K562 (cell line): Measurements from ENCODE around the gene HYAL1. TPM values are rescaled to one million over a fixed set of nuclear protein-coding genes. Genes with fewer than 3 reads are reported as not detected.
A peak's percentile ranks its signal among the peaks of the same experiment; 100 is the strongest.

Experiments used
- BCOR ChIP-seq: fragments of 450-650 bp; IDR thresholded peaks from 2 replicates; pipeline ENCODE4 v1.6.1; 2016
- ELF1 ChIP-seq: fragments of 200-800 bp; sonication (Bioruptor generic); IDR thresholded peaks from 2 replicates; pipeline ENCODE4 v1.6.1; 2016; ENCODE audit warnings: missing genetic modification characterization, missing compliant biosample characterization
- GATAD2A ChIP-seq: fragments of 450-650 bp; IDR thresholded peaks from 2 replicates; pipeline ENCODE4 v1.6.1; 2017
- IFI16 ChIP-seq: fragments of 250-450 bp; sonication (Bioruptor Pico); IDR thresholded peaks from 2 replicates; pipeline ENCODE4 v2.1.2; 2022; ENCODE audit warnings: mild to moderate bottlenecking, inconsistent platforms
- NFIC ChIP-seq: fragments of 450-650 bp; IDR thresholded peaks from 2 replicates; pipeline ENCODE4 v1.6.1; 2017; ENCODE audit warnings: mild to moderate bottlenecking, inconsistent platforms
- OTX1 ChIP-seq: fragments of 450-650 bp; formaldehyde crosslinking; IDR thresholded peaks from 2 replicates; pipeline ENCODE4 v1.4.0; 2022; ENCODE audit warnings: mild to moderate bottlenecking
- RBM25 ChIP-seq: fragments of 200-400 bp; formaldehyde crosslinking; IDR thresholded peaks from 2 replicates; pipeline ENCODE4 v1.6.1; 2018; ENCODE audit warnings: low read length, low read depth, moderate library complexity; ENCODE audit not compliant: severe bottlenecking
- SP2 ChIP-seq: IDR thresholded peaks from 2 replicates; pipeline ENCODE4 v1.6.1; 2011; ENCODE audit warnings: mild to moderate bottlenecking, low read depth, low read length, moderate library complexity; ENCODE audit not compliant: poor library complexity, severe bottlenecking; ENCODE audit errors: extremely low read depth
- TCF3 ChIP-seq: sonication (generic); formaldehyde crosslinking; IDR thresholded peaks from 2 replicates; pipeline ENCODE4 v1.4.0; 2020; ENCODE audit warnings: mild to moderate bottlenecking, missing genetic modification reagents
- TEAD1 ChIP-seq, 2 experiments: fragments of 450-650 bp in 1 of 2; sonication (generic) in 1 of 2; formaldehyde crosslinking; IDR thresholded peaks; 2 replicates each; pipeline versions ENCODE4 v1.4.0 to v1.8.0; 2020 to 2022; ENCODE audit warnings: mild to moderate bottlenecking in 2 of 2, missing genetic modification reagents in 1 of 2
- THRAP3 ChIP-seq: fragments of 450-650 bp; IDR thresholded peaks from 2 replicates; pipeline ENCODE4 v1.6.1; 2016; ENCODE audit warnings: mild to moderate bottlenecking, inconsistent platforms, borderline replicate concordance
- YBX1 ChIP-seq: fragments of 450-650 bp; IDR thresholded peaks from 2 replicates; pipeline ENCODE4 v1.7.1; 2016; ENCODE audit warnings: mild to moderate bottlenecking
- ZNF146 ChIP-seq: IDR thresholded peaks from one replicate; pipeline ENCODE4 v1.6.1; 2018; ENCODE audit warnings: missing compliant biosample characterization; ENCODE audit not compliant: unreplicated experiment
- polyA plus RNA-seq, 8 experiments: library from polyadenylated mRNA; depleted of rRNA in 4 of 8; stranded (reverse) in 5 of 8; unstranded in 3 of 8; fragments of >200 nt; fragmentation: Nextera tagmentation in 2 of 8; fragmentation: Illumina TruSeq in 1 of 8; extraction: Ambion mirVana in 2 of 8; extraction: Trizol in 1 of 8; gene quantifications; 2 replicates each; pipeline versions ENCODE4 v1.2.1 to v1.2.3, GENCODE V29; 2011 to 2014; ENCODE audit warnings: inconsistent platforms in 1 of 8, missing spikeins in 1 of 8
- total RNA-seq, 7 experiments: library from RNA; depleted of rRNA in 6 of 7; stranded (reverse); fragments of >200 nt in 6 of 7; fragmentation: Illumina TruSeq in 2 of 7; extraction: Trizol in 2 of 7; gene quantifications; 2 replicates each; pipeline versions ENCODE4 v1.2.1 to v1.2.3, GENCODE V29; 2011 to 2021; ENCODE audit warnings: low replicate concordance in 1 of 7
- TF ChIP-seq, protein P1 (sequence below): fragments of 250-450 bp; sonication (Bioruptor Pico); IDR thresholded peaks from 2 replicates; pipeline ENCODE4 v1.4.0; 2020
- TF ChIP-seq, protein P2 (sequence below), 2 experiments: fragments of 150-350 bp in 1 of 2; IDR thresholded peaks; 2 replicates each; pipeline ENCODE4 v1.6.1; 2012 to 2016; ENCODE audit warnings: low read depth in 2 of 2, low read length in 2 of 2, mild to moderate bottlenecking in 1 of 2, moderate library complexity in 1 of 2
- TF ChIP-seq, protein P3 (sequence below): fragments of 250-450 bp; sonication (Bioruptor Pico); IDR thresholded peaks from 2 replicates; pipeline ENCODE4 v1.8.0; 2022; ENCODE audit warnings: moderate library complexity, mild to moderate bottlenecking, inconsistent platforms
- TF ChIP-seq, protein P4 (sequence below): fragments of 250-450 bp; sonication (Bioruptor Pico); IDR thresholded peaks from 2 replicates; pipeline ENCODE4 v1.5.0; 2022; ENCODE audit warnings: mild to moderate bottlenecking

Gene HYAL1
- total and polyA plus RNA-seq, 9 of the 15 experiments (the other 6 are each of a cell fraction or from before 2014, with no cell fraction given) = 1.4 to 8.5 (median 4.7) TPM

- TF ChIP-seq, protein P1, sequence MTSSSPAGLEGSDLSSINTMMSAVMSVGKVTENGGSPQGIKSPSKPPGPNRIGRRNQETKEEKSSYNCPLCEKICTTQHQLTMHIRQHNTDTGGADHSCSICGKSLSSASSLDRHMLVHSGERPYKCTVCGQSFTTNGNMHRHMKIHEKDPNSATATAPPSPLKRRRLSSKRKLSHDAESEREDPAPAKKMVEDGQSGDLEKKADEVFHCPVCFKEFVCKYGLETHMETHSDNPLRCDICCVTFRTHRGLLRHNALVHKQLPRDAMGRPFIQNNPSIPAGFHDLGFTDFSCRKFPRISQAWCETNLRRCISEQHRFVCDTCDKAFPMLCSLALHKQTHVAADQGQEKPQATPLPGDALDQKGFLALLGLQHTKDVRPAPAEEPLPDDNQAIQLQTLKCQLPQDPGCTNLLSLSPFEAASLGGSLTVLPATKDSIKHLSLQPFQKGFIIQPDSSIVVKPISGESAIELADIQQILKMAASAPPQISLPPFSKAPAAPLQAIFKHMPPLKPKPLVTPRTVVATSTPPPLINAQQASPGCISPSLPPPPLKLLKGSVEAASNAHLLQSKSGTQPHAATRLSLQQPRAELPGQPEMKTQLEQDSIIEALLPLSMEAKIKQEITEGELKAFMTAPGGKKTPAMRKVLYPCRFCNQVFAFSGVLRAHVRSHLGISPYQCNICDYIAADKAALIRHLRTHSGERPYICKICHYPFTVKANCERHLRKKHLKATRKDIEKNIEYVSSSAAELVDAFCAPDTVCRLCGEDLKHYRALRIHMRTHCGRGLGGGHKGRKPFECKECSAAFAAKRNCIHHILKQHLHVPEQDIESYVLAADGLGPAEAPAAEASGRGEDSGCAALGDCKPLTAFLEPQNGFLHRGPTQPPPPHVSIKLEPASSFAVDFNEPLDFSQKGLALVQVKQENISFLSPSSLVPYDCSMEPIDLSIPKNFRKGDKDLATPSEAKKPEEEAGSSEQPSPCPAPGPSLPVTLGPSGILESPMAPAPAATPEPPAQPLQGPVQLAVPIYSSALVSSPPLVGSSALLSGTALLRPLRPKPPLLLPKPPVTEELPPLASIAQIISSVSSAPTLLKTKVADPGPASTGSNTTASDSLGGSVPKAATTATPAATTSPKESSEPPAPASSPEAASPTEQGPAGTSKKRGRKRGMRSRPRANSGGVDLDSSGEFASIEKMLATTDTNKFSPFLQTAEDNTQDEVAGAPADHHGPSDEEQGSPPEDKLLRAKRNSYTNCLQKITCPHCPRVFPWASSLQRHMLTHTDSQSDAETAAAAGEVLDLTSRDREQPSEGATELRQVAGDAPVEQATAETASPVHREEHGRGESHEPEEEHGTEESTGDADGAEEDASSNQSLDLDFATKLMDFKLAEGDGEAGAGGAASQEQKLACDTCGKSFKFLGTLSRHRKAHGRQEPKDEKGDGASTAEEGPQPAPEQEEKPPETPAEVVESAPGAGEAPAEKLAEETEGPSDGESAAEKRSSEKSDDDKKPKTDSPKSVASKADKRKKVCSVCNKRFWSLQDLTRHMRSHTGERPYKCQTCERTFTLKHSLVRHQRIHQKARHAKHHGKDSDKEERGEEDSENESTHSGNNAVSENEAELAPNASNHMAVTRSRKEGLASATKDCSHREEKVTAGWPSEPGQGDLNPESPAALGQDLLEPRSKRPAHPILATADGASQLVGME (CRISPR knock-in tag) = no peak
- TF ChIP-seq RBM25 = peak; percentile 76
- TF ChIP-seq THRAP3 = no peak
- TF ChIP-seq, protein P2, sequence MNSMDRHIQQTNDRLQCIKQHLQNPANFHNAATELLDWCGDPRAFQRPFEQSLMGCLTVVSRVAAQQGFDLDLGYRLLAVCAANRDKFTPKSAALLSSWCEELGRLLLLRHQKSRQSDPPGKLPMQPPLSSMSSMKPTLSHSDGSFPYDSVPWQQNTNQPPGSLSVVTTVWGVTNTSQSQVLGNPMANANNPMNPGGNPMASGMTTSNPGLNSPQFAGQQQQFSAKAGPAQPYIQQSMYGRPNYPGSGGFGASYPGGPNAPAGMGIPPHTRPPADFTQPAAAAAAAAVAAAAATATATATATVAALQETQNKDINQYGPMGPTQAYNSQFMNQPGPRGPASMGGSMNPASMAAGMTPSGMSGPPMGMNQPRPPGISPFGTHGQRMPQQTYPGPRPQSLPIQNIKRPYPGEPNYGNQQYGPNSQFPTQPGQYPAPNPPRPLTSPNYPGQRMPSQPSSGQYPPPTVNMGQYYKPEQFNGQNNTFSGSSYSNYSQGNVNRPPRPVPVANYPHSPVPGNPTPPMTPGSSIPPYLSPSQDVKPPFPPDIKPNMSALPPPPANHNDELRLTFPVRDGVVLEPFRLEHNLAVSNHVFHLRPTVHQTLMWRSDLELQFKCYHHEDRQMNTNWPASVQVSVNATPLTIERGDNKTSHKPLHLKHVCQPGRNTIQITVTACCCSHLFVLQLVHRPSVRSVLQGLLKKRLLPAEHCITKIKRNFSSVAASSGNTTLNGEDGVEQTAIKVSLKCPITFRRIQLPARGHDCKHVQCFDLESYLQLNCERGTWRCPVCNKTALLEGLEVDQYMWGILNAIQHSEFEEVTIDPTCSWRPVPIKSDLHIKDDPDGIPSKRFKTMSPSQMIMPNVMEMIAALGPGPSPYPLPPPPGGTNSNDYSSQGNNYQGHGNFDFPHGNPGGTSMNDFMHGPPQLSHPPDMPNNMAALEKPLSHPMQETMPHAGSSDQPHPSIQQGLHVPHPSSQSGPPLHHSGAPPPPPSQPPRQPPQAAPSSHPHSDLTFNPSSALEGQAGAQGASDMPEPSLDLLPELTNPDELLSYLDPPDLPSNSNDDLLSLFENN (IDR thresholded peaks at IDR 0.05; ENCODE audit: low read depth in 2 of 2, low read length in 2 of 2) = no peak
- TF ChIP-seq, protein P3, sequence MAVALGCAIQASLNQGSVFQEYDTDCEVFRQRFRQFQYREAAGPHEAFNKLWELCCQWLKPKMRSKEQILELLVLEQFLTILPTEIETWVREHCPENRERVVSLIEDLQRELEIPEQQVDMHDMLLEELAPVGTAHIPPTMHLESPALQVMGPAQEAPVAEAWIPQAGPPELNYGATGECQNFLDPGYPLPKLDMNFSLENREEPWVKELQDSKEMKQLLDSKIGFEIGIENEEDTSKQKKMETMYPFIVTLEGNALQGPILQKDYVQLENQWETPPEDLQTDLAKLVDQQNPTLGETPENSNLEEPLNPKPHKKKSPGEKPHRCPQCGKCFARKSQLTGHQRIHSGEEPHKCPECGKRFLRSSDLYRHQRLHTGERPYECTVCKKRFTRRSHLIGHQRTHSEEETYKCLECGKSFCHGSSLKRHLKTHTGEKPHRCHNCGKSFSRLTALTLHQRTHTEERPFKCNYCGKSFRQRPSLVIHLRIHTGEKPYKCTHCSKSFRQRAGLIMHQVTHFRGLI (CRISPR knock-in tag) = no peak
- TF ChIP-seq GATAD2A = no peak
- no peak for TF ChIP-seq ZNF146 (CRISPR knock-in tag)
- TF ChIP-seq TEAD1 (CRISPR knock-in tag; IDR thresholded peaks at IDR 0.05) = 0 out of 4 replicates have a peak, but pooled peaks of 1 of the 2 experiments have one; percentile 51
- TF ChIP-seq, protein P4, sequence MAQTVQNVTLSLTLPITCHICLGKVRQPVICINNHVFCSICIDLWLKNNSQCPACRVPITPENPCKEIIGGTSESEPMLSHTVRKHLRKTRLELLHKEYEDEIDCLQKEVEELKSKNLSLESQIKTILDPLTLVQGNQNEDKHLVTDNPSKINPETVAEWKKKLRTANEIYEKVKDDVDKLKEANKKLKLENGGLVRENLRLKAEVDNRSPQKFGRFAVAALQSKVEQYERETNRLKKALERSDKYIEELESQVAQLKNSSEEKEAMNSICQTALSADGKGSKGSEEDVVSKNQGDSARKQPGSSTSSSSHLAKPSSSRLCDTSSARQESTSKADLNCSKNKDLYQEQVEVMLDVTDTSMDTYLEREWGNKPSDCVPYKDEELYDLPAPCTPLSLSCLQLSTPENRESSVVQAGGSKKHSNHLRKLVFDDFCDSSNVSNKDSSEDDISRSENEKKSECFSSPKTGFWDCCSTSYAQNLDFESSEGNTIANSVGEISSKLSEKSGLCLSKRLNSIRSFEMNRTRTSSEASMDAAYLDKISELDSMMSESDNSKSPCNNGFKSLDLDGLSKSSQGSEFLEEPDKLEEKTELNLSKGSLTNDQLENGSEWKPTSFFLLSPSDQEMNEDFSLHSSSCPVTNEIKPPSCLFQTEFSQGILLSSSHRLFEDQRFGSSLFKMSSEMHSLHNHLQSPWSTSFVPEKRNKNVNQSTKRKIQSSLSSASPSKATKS (CRISPR knock-in tag) = no peak
- peak; percentile 35; the same call in 1 of the 2 replicates for TF ChIP-seq NFIC
- peak; percentile 74 for TF ChIP-seq BCOR
- TF ChIP-seq ELF1 = no peak
- no peak for TF ChIP-seq OTX1 (CRISPR knock-in tag)
- TF ChIP-seq TCF3 (CRISPR knock-in tag) = peak; percentile 25; the same call in 1 of the 2 replicates
- no peak for TF ChIP-seq IFI16 (CRISPR knock-in tag)
- no peak for TF ChIP-seq YBX1
- no peak for TF ChIP-seq SP2
These were observed 52.2 kb downstream of the HYAL1 start (continued) for GRCh38 chr3:50251220-50251619.
